Neural cell (in vitro differentiated cells): ENCODE data around the gene NIT1. TPM values are rescaled to one million over a fixed set of nuclear protein-coding genes. Genes with fewer than 3 reads are reported as not detected.

Source experiments
- H2AFZ ChIP-seq: fragments of 200-600, 300-800 bp; sonication (generic), shearing (Covaris generic); 2 replicates; pipeline ENCODE4 v1.6.0; 2014; ENCODE audit warnings: low read depth, mild to moderate bottlenecking, antibody characterized with exemption, low read length, moderate library complexity
- H3F3A ChIP-seq: fragments of 200-600 bp; shearing (Covaris generic); 2 replicates; pipeline ENCODE4 v1.6.1; 2016; ENCODE audit warnings: mild to moderate bottlenecking, moderate library complexity, mixed read lengths, antibody characterized with exemption, low read length; ENCODE audit not compliant: insufficient read depth, poor library complexity, severe bottlenecking
- H3K27ac ChIP-seq: fragments of 200-600, 300-800 bp; sonication (generic), shearing (Covaris generic); 2 replicates; pipeline ENCODE4 v1.5.1; 2014; ENCODE audit warnings: mild to moderate bottlenecking, low read length, moderate library complexity
- H3K27me3 ChIP-seq: fragments of 300-800, 200-600 bp; sonication (generic), shearing (Covaris generic); 2 replicates; pipeline ENCODE4 v1.6.0; 2014; ENCODE audit warnings: mild to moderate bottlenecking, low read depth, low read length, moderate library complexity; ENCODE audit not compliant: insufficient read depth
- H3K36me3 ChIP-seq: fragments of 300-800, 200-600 bp; sonication (generic), shearing (Covaris generic); 2 replicates; pipeline ENCODE4 v1.5.1; 2014; ENCODE audit warnings: mild to moderate bottlenecking, antibody characterized with exemption, low read length, moderate library complexity; ENCODE audit not compliant: insufficient read depth
- H3K4me2 ChIP-seq: fragments of 300-800, 200-600 bp; sonication (generic), shearing (Covaris generic); 2 replicates; pipeline ENCODE4 v1.6.0; 2014; ENCODE audit warnings: mild to moderate bottlenecking, low read length
- H3K4me3 ChIP-seq: fragments of 300-800, 200-600 bp; sonication (generic), shearing (Covaris generic); 2 replicates; pipeline ENCODE4 v1.5.1; 2014; ENCODE audit warnings: mild to moderate bottlenecking, low read length, moderate library complexity
- H3K79me2 ChIP-seq: fragments of 200-600 bp; shearing (Covaris generic); replicated peaks from 2 replicates; pipeline ENCODE4 v1.6.0; 2014; ENCODE audit warnings: mild to moderate bottlenecking, low read length, moderate library complexity; ENCODE audit not compliant: insufficient read depth
- H3K9ac ChIP-seq: fragments of 300-800, 200-600 bp; sonication (generic), shearing (Covaris generic); 2 replicates; pipeline ENCODE4 v1.6.1; 2016; ENCODE audit warnings: mild to moderate bottlenecking, low read length, mixed read lengths
- H3K9me2 ChIP-seq: fragments of 200-600 bp; shearing (Covaris generic); 2 replicates; pipeline ENCODE4 v1.6.1; 2016; ENCODE audit warnings: mild to moderate bottlenecking, low read length, mixed read lengths; ENCODE audit not compliant: insufficient read depth
- H3K9me3 ChIP-seq: fragments of 200-600, 300-800 bp; sonication (generic), shearing (Covaris generic); 2 replicates; pipeline ENCODE4 v1.6.1; 2016; ENCODE audit warnings: mild to moderate bottlenecking, mixed run types, low read length, moderate library complexity, mixed read lengths
- H4K20me1 ChIP-seq: fragments of 200-600 bp; shearing (Covaris generic); 2 replicates; pipeline ENCODE4 v1.6.1; 2016; ENCODE audit warnings: mild to moderate bottlenecking, mixed run types; ENCODE audit not compliant: insufficient read depth
- EP300 ChIP-seq: fragments of 450-650 bp; conservative IDR thresholded peaks from 2 replicates; pipeline ENCODE4 v1.6.1; 2014; ENCODE audit warnings: antibody characterized with exemption, mild to moderate bottlenecking, moderate library complexity; ENCODE audit not compliant: poor library complexity, severe bottlenecking
- EZH2 ChIP-seq: fragments of 200-600, 300-800 bp; shearing (Covaris generic), sonication (generic); IDR thresholded peaks from 2 replicates; pipeline ENCODE4 v1.6.1; 2014; ENCODE audit warnings: antibody characterized with exemption, low read length, borderline replicate concordance, mild to moderate bottlenecking; ENCODE audit not compliant: insufficient read depth, poor library complexity, severe bottlenecking
- MXI1 ChIP-seq: fragments of 450-650 bp; conservative IDR thresholded peaks from 2 replicates; pipeline ENCODE4 v1.6.1; 2014; ENCODE audit warnings: antibody characterized with exemption, mild to moderate bottlenecking; ENCODE audit not compliant: poor library complexity, severe bottlenecking
- POLR2AphosphoS5 ChIP-seq: IDR thresholded peaks from 2 replicates; pipeline ENCODE4 v1.6.1; 2012
- RAD21 ChIP-seq: fragments of 450-650 bp; conservative IDR thresholded peaks from 2 replicates; pipeline ENCODE4 v1.6.1; 2014; ENCODE audit warnings: antibody characterized with exemption, mild to moderate bottlenecking, moderate library complexity
- SMC3 ChIP-seq: fragments of 450-650 bp; conservative IDR thresholded peaks from 2 replicates; pipeline ENCODE4 v1.6.1; 2014; ENCODE audit warnings: antibody characterized with exemption, mild to moderate bottlenecking, moderate library complexity; ENCODE audit not compliant: poor library complexity
- TAF1 ChIP-seq: IDR thresholded peaks from 2 replicates; pipeline ENCODE4 v1.6.1; 2012; ENCODE audit warnings: low read depth
- polyA plus RNA-seq: library from polyadenylated mRNA; depleted of rRNA; stranded (reverse); fragments of >200 nt; gene quantifications from 2 replicates; pipeline ENCODE4 v1.2.3, GENCODE V29; 2014
- TF ChIP-seq, protein P1 (sequence below): fragments of 450-650 bp; IDR thresholded peaks from 2 replicates; pipeline ENCODE4 v1.5.1; 2014; ENCODE audit warnings: antibody characterized with exemption, mild to moderate bottlenecking, moderate library complexity; ENCODE audit not compliant: poor library complexity, severe bottlenecking
- TF ChIP-seq, protein P2 (sequence below): IDR thresholded peaks from 2 replicates; pipeline ENCODE4 v1.6.1; 2012; ENCODE audit warnings: borderline replicate concordance

Gene NIT1
- polyA plus RNA-seq, 1 donor from 2014 or later = 66.1 TPM

DNA sequence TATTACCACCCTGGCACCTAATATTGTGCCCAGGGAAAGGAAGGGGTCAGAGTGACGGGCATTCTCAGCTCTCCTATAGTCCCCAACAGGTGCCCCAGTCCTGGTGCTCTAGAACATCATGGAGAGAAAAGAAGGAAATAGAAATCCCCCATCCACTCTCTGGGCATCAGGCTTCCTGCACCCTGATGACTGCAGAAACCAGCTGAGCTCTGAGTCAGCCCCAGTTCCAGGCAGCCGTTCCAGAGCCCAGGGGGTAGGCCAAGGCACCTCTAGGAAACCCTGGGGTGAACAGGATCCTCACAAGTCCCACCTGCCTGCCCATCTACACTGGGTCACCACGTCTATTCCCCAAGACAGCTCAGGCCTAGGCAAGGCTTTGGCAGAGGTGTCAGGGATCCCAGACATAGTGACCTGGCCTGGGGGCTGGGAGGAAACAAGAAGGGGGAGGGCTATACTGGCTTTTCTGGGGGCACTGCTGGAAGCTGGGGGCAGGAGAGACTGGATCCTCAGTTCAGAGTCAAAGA, 29.3 kb upstream of the NIT1 start:
- Histone ChIP-seq H3K9me3 (no peaks in the 10 kb centered on the region), H3K9ac (no peak overlapping the region), H3K36me3 (no peaks in the 10 kb centered on the region), H2AFZ (no peak overlapping the region), H3K27ac (no peak overlapping the region), H3K27me3 (no peaks in the 10 kb centered on the region), H3K4me2 (no peak overlapping the region), H4K20me1 (no peaks in the 10 kb centered on the region), H3F3A (no peaks in the 10 kb centered on the region), H3K4me3 (no peak overlapping the region), H3K79me2 (no peaks in the 10 kb centered on the region), H3K9me2 (no peaks in the 10 kb centered on the region)
- TF ChIP-seq, protein P1, sequence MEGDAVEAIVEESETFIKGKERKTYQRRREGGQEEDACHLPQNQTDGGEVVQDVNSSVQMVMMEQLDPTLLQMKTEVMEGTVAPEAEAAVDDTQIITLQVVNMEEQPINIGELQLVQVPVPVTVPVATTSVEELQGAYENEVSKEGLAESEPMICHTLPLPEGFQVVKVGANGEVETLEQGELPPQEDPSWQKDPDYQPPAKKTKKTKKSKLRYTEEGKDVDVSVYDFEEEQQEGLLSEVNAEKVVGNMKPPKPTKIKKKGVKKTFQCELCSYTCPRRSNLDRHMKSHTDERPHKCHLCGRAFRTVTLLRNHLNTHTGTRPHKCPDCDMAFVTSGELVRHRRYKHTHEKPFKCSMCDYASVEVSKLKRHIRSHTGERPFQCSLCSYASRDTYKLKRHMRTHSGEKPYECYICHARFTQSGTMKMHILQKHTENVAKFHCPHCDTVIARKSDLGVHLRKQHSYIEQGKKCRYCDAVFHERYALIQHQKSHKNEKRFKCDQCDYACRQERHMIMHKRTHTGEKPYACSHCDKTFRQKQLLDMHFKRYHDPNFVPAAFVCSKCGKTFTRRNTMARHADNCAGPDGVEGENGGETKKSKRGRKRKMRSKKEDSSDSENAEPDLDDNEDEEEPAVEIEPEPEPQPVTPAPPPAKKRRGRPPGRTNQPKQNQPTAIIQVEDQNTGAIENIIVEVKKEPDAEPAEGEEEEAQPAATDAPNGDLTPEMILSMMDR = no peak
- TF ChIP-seq SMC3 (no peak), EP300 (no peak), TAF1 (no peak), MXI1 (no peak)
- TF ChIP-seq, protein P2, sequence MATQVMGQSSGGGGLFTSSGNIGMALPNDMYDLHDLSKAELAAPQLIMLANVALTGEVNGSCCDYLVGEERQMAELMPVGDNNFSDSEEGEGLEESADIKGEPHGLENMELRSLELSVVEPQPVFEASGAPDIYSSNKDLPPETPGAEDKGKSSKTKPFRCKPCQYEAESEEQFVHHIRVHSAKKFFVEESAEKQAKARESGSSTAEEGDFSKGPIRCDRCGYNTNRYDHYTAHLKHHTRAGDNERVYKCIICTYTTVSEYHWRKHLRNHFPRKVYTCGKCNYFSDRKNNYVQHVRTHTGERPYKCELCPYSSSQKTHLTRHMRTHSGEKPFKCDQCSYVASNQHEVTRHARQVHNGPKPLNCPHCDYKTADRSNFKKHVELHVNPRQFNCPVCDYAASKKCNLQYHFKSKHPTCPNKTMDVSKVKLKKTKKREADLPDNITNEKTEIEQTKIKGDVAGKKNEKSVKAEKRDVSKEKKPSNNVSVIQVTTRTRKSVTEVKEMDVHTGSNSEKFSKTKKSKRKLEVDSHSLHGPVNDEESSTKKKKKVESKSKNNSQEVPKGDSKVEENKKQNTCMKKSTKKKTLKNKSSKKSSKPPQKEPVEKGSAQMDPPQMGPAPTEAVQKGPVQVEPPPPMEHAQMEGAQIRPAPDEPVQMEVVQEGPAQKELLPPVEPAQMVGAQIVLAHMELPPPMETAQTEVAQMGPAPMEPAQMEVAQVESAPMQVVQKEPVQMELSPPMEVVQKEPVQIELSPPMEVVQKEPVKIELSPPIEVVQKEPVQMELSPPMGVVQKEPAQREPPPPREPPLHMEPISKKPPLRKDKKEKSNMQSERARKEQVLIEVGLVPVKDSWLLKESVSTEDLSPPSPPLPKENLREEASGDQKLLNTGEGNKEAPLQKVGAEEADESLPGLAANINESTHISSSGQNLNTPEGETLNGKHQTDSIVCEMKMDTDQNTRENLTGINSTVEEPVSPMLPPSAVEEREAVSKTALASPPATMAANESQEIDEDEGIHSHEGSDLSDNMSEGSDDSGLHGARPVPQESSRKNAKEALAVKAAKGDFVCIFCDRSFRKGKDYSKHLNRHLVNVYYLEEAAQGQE = no peak

DNA sequence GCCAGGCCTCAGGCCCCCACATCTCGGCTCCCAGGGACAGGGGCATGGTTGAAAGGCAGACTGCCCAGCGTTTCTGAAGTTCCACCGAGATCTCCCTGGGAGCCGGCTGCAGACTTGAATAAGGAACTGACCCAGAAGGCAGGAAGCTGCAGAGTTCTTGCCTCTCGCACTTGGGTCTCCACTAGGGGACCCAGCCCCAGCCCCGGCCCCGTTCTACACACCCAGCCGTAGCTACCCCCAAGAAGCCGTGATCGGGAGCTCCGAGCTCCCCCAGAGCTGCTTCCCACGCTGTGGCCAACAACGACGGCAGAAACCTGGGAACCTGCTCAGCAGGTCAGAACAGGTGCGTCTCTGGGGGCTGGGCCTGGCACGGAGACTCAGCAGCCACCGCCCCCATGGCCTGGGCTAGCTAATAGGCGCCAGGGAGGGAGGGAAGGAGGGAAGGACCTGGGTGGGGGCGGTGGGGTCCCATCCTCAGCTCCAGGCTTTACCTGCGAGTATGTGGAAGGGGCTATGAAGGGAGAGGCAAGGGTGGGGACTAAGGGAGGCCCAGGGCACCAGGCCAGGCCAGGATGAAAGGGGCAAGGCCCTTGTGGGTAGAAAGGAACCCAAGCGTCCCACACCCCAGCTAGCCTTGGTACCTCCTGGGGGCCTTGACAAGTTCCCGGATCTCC, 28.5 kb upstream of the NIT1 start, which contains the start of gene NECTIN4:
TSS of gene NECTIN4 (minus strand) at position 308 of the 674 bp plus-strand sequence. CDS start at position 46, 262 bp downstream.
- Histone ChIP-seq H4K20me1 (no peaks in the 10 kb centered on the region), H3F3A (no peaks in the 10 kb centered on the region), H3K27ac (no peak within 1 kb of the TSS), H3K4me3 (no peak within 1 kb of the TSS), H3K9me3 (no peaks in the 10 kb centered on the region), H3K36me3 (no peaks in the 10 kb centered on the region), H3K9me2 (no peaks in the 10 kb centered on the region), H3K9ac (no peak within 1 kb of the TSS), H3K27me3 (no peaks in the 10 kb centered on the region), H3K79me2 (no peaks in the 10 kb centered on the region), H2AFZ (no peak within 1 kb of the TSS), H3K4me2 (no peak within 1 kb of the TSS)
- TF ChIP-seq POLR2AphosphoS5 (no peak), TAF1 (no peak), MXI1 (no peak), EZH2 (no peak), EP300 (no peak), SMC3 (no peak), RAD21 (no peak)
- TF ChIP-seq, protein P2 = no peak
- TF ChIP-seq, protein P1 = no peak
